PC-3 (cell line): ENCODE data around the gene NEMP2. TPM values are rescaled to one million over a fixed set of nuclear protein-coding genes. Genes with fewer than 3 reads are reported as not detected.

Source experiments
- ATAC-seq: fragments of 200-7000 bp; cut with Tn5 transposase; 2 replicates; pipeline ENCODE4 v1.9.1; 2020; ENCODE audit warnings: mild to moderate bottlenecking, moderate library complexity
- BruUV-seq: library from RNA; stranded (reverse); fragments of 400-500 nt; replicated peaks from 2 replicates; lab custom pipeline; 2021; lab: Mats Ljungman, UMichigan
- CTCF ChIA-PET: fragments of 300-600 bp; sonication (Branson Sonifier 250); formaldehyde crosslinking; loops from one replicate; lab custom pipeline; 2022; ENCODE audit warnings: antibody characterized with exemption; lab: Charles Lee
- POLR2A ChIA-PET: fragments of 300-600 bp; sonication (Branson Sonifier 250); formaldehyde crosslinking; loops from one replicate; lab custom pipeline; 2022; ENCODE audit warnings: antibody characterized with exemption; ENCODE audit not compliant: unreplicated experiment; lab: Charles Lee
- DNase-seq: peaks from one replicate; pipeline ENCODE4 v3.0.0-alpha.2; 2015
- H2AFZ ChIP-seq: fragments of 300-600 bp; sonication (generic); 2 replicates; pipeline ENCODE4 v1.6.0; 2016; ENCODE audit warnings: antibody characterized with exemption, low read length
- H3F3A ChIP-seq: fragments of 300-600 bp; sonication (generic); one replicate; pipeline ENCODE4 v1.6.0; 2017; ENCODE audit warnings: antibody characterized with exemption, low read length, control low read depth, mild to moderate bottlenecking; ENCODE audit not compliant: unreplicated experiment
- H3K27ac ChIP-seq: fragments of 300-600 bp; sonication (generic); 2 replicates; pipeline ENCODE4 v1.5.1; 2016; ENCODE audit warnings: mild to moderate bottlenecking, low read length
- H3K27me3 ChIP-seq: fragments of 300-600 bp; sonication (generic); 2 replicates; pipeline ENCODE4 v1.6.1; 2016; ENCODE audit warnings: low read length, mixed read lengths
- H3K36me3 ChIP-seq: fragments of 300-600 bp; sonication (generic); 2 replicates; pipeline ENCODE4 v1.6.1; 2016; ENCODE audit warnings: low read depth, mixed run types, low read length, mixed read lengths
- H3K4me1 ChIP-seq: fragments of 300-600 bp; sonication (generic); 2 replicates; pipeline ENCODE4 v1.5.1; 2016; ENCODE audit warnings: low read length; ENCODE audit not compliant: insufficient read depth
- H3K4me2 ChIP-seq: fragments of 300-600 bp; sonication (generic); 2 replicates; pipeline ENCODE4 v1.6.0; 2016; ENCODE audit warnings: low read length
- H3K4me3 ChIP-seq: fragments of 300-600 bp; sonication (generic); 2 replicates; pipeline ENCODE4 v1.5.1; 2016; ENCODE audit warnings: mild to moderate bottlenecking, low read length, mixed read lengths
- H3K79me2 ChIP-seq: fragments of 300-600 bp; sonication (generic); 2 replicates; pipeline ENCODE4 v1.6.1; 2017; ENCODE audit warnings: low read length, mixed read lengths
- H3K9ac ChIP-seq: fragments of 300-600 bp; sonication (generic); 2 replicates; pipeline ENCODE4 v1.6.0; 2016; ENCODE audit warnings: mild to moderate bottlenecking, low read length
- H3K9me2 ChIP-seq: fragments of 300-600 bp; sonication (generic); replicated peaks from 2 replicates; pipeline ENCODE4 v1.6.1; 2016; ENCODE audit warnings: mixed run types, low read length, mixed read lengths
- H3K9me3 ChIP-seq: fragments of 300-600 bp; sonication (generic); 2 replicates; pipeline ENCODE4 v1.6.1; 2016; ENCODE audit warnings: low read length, mixed read lengths
- H4K20me1 ChIP-seq: fragments of 300-600 bp; sonication (generic); 2 replicates; pipeline ENCODE4 v1.6.1; 2016; ENCODE audit warnings: low read length, mixed read lengths
- CTCF ChIP-seq: fragments of 300-600 bp; sonication (generic); conservative IDR thresholded peaks from 2 replicates; pipeline ENCODE4 v1.5.1; 2017; ENCODE audit warnings: antibody characterized with exemption, low read depth, mild to moderate bottlenecking, low read length
- EZH2 ChIP-seq: fragments of 300-600 bp; sonication (generic); IDR thresholded peaks from one replicate; pipeline ENCODE4 v1.6.1; 2017; ENCODE audit warnings: antibody characterized with exemption, mild to moderate bottlenecking, low read length; ENCODE audit not compliant: unreplicated experiment
- EZH2phosphoT487 ChIP-seq: fragments of 300-600 bp; sonication (generic); IDR thresholded peaks from 2 replicates; pipeline ENCODE4 v1.6.1; 2018; ENCODE audit warnings: mild to moderate bottlenecking, antibody characterized with exemption, low read length, borderline replicate concordance
- intact Hi-C: fragments of 100-400 bp; cut with micrococcal nuclease; formaldehyde crosslinking; loops from 2 replicates; pipeline ENCODE4 v1.9.0; 2023
- total RNA-seq: library from RNA; depleted of rRNA; stranded (reverse); fragments of >200 nt; gene quantifications from 2 replicates; pipeline ENCODE4 v1.2.3, GENCODE V29; 2014

The NEMP2 gene
- total RNA-seq, 1 experiment from 2014 or later: 3.8 TPM

- Histone ChIP-seq H3K36me3 (no peaks in the 10 kb centered on the region), H4K20me1 (no peaks in the 10 kb centered on the region), H3K9me2 (no peaks in the 10 kb centered on the region), H3K4me3 (no peak overlapping the region), H3K9me3 (no peaks in the 10 kb centered on the region), H2AFZ (no peak overlapping the region), H3K4me2 (no peak overlapping the region), H3K79me2 (no peaks in the 10 kb centered on the region), H3K4me1 (no peaks in the 10 kb centered on the region), H3K27me3 (no peaks in the 10 kb centered on the region), H3K27ac (no peak overlapping the region), H3K9ac (no peak overlapping the region), H3F3A (no peaks in the 10 kb centered on the region)
- ATAC-seq (no peak), DNase-seq (no peak)
- intact Hi-C loops: no loop called here
- no peak for TF ChIP-seq EZH2phosphoT487
- no peak for TF ChIP-seq EZH2
- no peak for TF ChIP-seq CTCF
- no TSS peak for BruUV-seq
- POLR2A ChIA-PET: no interaction called here
- CTCF ChIA-PET: no interaction called here
These were observed 26.6 kb upstream of the NEMP2 start for GRCh38 chr2:190561094-190561493.

GRCh38 chr2:190554357-190555006 lies 20.0 kb upstream of the NEMP2 start:
- no peak for ATAC-seq

More at GRCh38 chr2:190554357-190555006, 20.0 kb upstream of the NEMP2 start:
- H3F3A ChIP-seq: no peaks in the 10 kb centered on the region
- H3K9ac ChIP-seq: no peak overlapping the region
- no TSS peak for BruUV-seq
- H2AFZ ChIP-seq: no peak overlapping the region
- DNase-seq: no peak
- ChIA-PET POLR2A (no interaction called here), CTCF (no interaction called here)
- no peaks in the 10 kb centered on the region for H3K9me2 ChIP-seq
- H3K27ac ChIP-seq: no peak overlapping the region
- H3K79me2 ChIP-seq: no peaks in the 10 kb centered on the region
- intact Hi-C loops: no loop called here
- no peaks in the 10 kb centered on the region for H4K20me1 ChIP-seq
- H3K4me3 ChIP-seq: no peak overlapping the region
- H3K4me1 ChIP-seq: no peaks in the 10 kb centered on the region
- no peak for TF ChIP-seq CTCF
- H3K27me3 ChIP-seq: no peaks in the 10 kb centered on the region
- H3K36me3 ChIP-seq: no peaks in the 10 kb centered on the region
- no peaks in the 10 kb centered on the region for H3K9me3 ChIP-seq
- no peak overlapping the region for H3K4me2 ChIP-seq
